ENCODE data around the gene TAB3.

The TAB3 gene

GRCh38 chrX:30830326-30830943 lies 58.6 kb downstream of the TAB3 start (continued):
- TF ChIP-seq ZNF266 (tag by site-specific recombination; IDR thresholded peaks at IDR 0.05; ENCODE audit: low read depth): no peak

DNA sequence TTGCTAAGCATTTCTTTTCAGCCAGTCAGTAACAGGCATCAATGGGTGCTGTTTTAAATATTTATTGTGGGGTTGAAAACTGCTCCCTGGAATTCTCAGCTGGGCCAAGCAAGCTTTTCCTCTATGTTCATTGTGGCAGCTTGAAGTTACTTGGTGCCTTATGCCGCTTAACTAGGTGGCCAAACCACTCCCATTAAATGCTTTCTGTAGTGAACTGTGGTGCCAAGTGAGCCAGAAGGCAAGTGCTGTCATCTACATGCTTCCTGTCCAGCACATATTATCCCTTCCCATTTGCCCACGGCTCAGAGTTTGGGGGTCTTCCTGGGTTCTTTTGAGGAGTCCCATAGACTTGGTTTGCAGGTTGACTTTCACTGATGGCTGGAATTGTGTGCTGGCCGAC lies 64.8 kb downstream of the TAB3 start:
- ChIA-PET CTCF (no interaction called here), POLR2A (no interaction called here)

More for the DNA sequence above, 64.8 kb downstream of the TAB3 start:
- no peak overlapping the region for H3K4me3 ChIP-seq (ENCODE audit: low read depth, low read length)
- no peaks in the 10 kb centered on the region for H3K36me3 ChIP-seq (ENCODE audit: control insufficient read depth in 2 of 2, insufficient read depth in 1 of 2, low read length in 2 of 2)
- TF ChIP-seq ZNF518A (tag by site-specific recombination; conservative IDR thresholded peaks at IDR 0.05; ENCODE audit: low read depth): no peak
- no peak for TF ChIP-seq KLF1 (tag by site-specific recombination; IDR thresholded peaks at IDR 0.05)
- TF ChIP-seq ZNF501 (tag by site-specific recombination; IDR thresholded peaks at IDR 0.05): no peak
- no peak for TF ChIP-seq SP3 (tag by site-specific recombination; IDR thresholded peaks at IDR 0.05)
- TF ChIP-seq ZNF362 (tag by site-specific recombination; IDR thresholded peaks at IDR 0.05): no peak
- no peak for TF ChIP-seq GLIS2 (tag by site-specific recombination; IDR thresholded peaks at IDR 0.05)
- no peak for TF ChIP-seq SP7 (tag by site-specific recombination; IDR thresholded peaks at IDR 0.05)
- TF ChIP-seq ZNF670 (tag by site-specific recombination; IDR thresholded peaks at IDR 0.05; ENCODE audit: low read depth): no peak
- TF ChIP-seq, protein P1, sequence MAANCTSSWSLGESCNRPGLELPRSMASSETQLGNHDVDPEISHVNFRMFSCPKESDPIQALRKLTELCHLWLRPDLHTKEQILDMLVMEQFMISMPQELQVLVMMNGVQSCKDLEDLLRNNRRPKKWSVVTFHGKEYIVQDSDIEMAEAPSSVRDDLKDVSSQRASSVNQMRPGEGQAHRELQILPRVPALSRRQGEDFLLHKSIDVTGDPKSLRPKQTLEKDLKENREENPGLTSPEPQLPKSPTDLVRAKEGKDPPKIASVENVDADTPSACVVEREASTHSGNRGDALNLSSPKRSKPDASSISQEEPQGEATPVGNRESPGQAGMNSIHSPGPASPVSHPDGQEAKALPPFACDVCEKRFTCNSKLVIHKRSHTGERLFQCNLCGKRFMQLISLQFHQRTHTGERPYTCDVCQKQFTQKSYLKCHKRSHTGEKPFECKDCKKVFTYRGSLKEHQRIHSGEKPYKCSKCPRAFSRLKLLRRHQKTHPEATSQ (tag by site-specific recombination; IDR thresholded peaks at IDR 0.05): no peak
- TF ChIP-seq ZNF366 (tag by site-specific recombination; conservative IDR thresholded peaks at IDR 0.05): no peak
- TF ChIP-seq ZNF266 (tag by site-specific recombination; IDR thresholded peaks at IDR 0.05; ENCODE audit: low read depth): no peak
- TF ChIP-seq TCF7L2 (IDR thresholded peaks at IDR 0.05; ENCODE audit: borderline replicate concordance, low read depth, low read length): no peak
- TF ChIP-seq ZNF521 (tag by site-specific recombination; IDR thresholded peaks at IDR 0.05): no peak
- no peak for TF ChIP-seq ZNF747 (tag by site-specific recombination; IDR thresholded peaks at IDR 0.05)
- no peak for TF ChIP-seq ZNF112 (tag by site-specific recombination; IDR thresholded peaks at IDR 0.05)
- TF ChIP-seq, protein P2, sequence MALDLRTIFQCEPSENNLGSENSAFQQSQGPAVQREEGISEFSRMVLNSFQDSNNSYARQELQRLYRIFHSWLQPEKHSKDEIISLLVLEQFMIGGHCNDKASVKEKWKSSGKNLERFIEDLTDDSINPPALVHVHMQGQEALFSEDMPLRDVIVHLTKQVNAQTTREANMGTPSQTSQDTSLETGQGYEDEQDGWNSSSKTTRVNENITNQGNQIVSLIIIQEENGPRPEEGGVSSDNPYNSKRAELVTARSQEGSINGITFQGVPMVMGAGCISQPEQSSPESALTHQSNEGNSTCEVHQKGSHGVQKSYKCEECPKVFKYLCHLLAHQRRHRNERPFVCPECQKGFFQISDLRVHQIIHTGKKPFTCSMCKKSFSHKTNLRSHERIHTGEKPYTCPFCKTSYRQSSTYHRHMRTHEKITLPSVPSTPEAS (tag by site-specific recombination; IDR thresholded peaks at IDR 0.05): no peak
- no peak for TF ChIP-seq ZNF639 (tag by site-specific recombination; IDR thresholded peaks at IDR 0.05)
- TF ChIP-seq ZNF394 (tag by site-specific recombination; IDR thresholded peaks at IDR 0.05; ENCODE audit: borderline replicate concordance): no peak
- TF ChIP-seq ZNF529 (tag by site-specific recombination; IDR thresholded peaks at IDR 0.05; ENCODE audit: insufficient replicate concordance): no peak
- H3K27ac ChIP-seq (ENCODE audit: extremely low read depth, low read depth, low read length): no peak overlapping the region
- H3K4me1 ChIP-seq (ENCODE audit: control insufficient read depth, insufficient read depth, low read length): no peaks in the 10 kb centered on the region
- no peaks in the 10 kb centered on the region for H3K9me3 ChIP-seq (ENCODE audit: control insufficient read depth, insufficient read depth, low read depth, low read length)

Measured in HEK293 (cell line).